ENCODE measurements around the gene CEACAM5.

GRCh38 chr19:41735071-41735600, 26.7 kb downstream of the CEACAM5 start:
- TF ChIP-seq EP300 (IDR thresholded peaks at IDR 0.05) = no peak
- no peak for TF ChIP-seq CTCF (IDR thresholded peaks at IDR 0.05)
